LNCaP clone FGC (cell line): Measurements from ENCODE around the gene KSR2.

Experiments
- DNase-seq: peaks from one replicate; pipeline ENCODE4 v3.0.0-alpha.2; 2011; ENCODE audit warnings: low read depth
- H3K4me3 ChIP-seq: 2 replicates; pipeline ENCODE4 v1.5.1; 2011; ENCODE audit warnings: mild to moderate bottlenecking, low read depth, low read length, control low read depth
- CTCF ChIP-seq: IDR thresholded peaks from 2 replicates; pipeline ENCODE4 v1.5.1; 2012; ENCODE audit warnings: mild to moderate bottlenecking; ENCODE audit not compliant: control insufficient read depth, insufficient read depth; ENCODE audit errors: extremely low read depth

The KSR2 gene

GRCh38 chr12:117483501-117483900, 485.3 kb downstream of the KSR2 start:
- no peak for DNase-seq
- TF ChIP-seq CTCF: no peak
- no peak overlapping the region for H3K4me3 ChIP-seq

- TF ChIP-seq CTCF: no peak
- no peak for DNase-seq
- H3K4me3 ChIP-seq: no peak overlapping the region
These were observed 487.3 kb downstream of the KSR2 start for GRCh38 chr12:117481470-117481869.

- no peak for TF ChIP-seq CTCF
- no peak for DNase-seq
- no peak overlapping the region for H3K4me3 ChIP-seq
These were observed 492.4 kb downstream of the KSR2 start for GRCh38 chr12:117476341-117476740.

GRCh38 chr12:117473856-117474255, 494.9 kb downstream of the KSR2 start:
- no peak for TF ChIP-seq CTCF
- no peak for DNase-seq
- no peak overlapping the region for H3K4me3 ChIP-seq

- H3K4me3 ChIP-seq: no peak overlapping the region
- DNase-seq: no peak
- peak; percentile 27; the same call in 1 of the 2 replicates for TF ChIP-seq CTCF
These were observed 495.8 kb downstream of the KSR2 start for GRCh38 chr12:117472983-117473382.

- peak; percentile 27 for TF ChIP-seq CTCF
- DNase-seq: no peak
These were observed 498.0 kb downstream of the KSR2 start for GRCh38 chr12:117470804-117471203.

GRCh38 chr12:117469883-117470483, 498.8 kb downstream of the KSR2 start:
- no peak for DNase-seq
- no peak for TF ChIP-seq CTCF
- H3K4me3 ChIP-seq: no peak overlapping the region

More at GRCh38 chr12:117470804-117471203, 498.0 kb downstream of the KSR2 start:
- no peak overlapping the region for H3K4me3 ChIP-seq
